ENCODE data around the gene SDK1.

SDK1 gene

GRCh38 chr7:3345699-3346481 is 44.8 kb downstream of the SDK1 start:
- DNase-seq: no peak

- DNase-seq: no peak
Measured at GRCh38 chr7:3349126-3349525, 48.1 kb downstream of the SDK1 start.

GRCh38 chr7:3356173-3356572 is 55.1 kb downstream of the SDK1 start:
- no peak for DNase-seq

- DNase-seq: no peak
Measured at GRCh38 chr7:3358991-3359390, 57.9 kb downstream of the SDK1 start.

GRCh38 chr7:3367261-3367660 is 66.2 kb downstream of the SDK1 start:
- DNase-seq: no peak

- no peak for DNase-seq
Measured at GRCh38 chr7:3370068-3370830, 69.2 kb downstream of the SDK1 start.

- DNase-seq: no peak
Measured at GRCh38 chr7:3370921-3371320, 69.9 kb downstream of the SDK1 start.

- no peak for DNase-seq
Measured at GRCh38 chr7:3371601-3372000, 70.5 kb downstream of the SDK1 start.

GRCh38 chr7:3374239-3374638 is 73.2 kb downstream of the SDK1 start:
- DNase-seq: no peak

- no peak for DNase-seq
Measured at GRCh38 chr7:3378390-3379150, 77.5 kb downstream of the SDK1 start.

GRCh38 chr7:3380034-3380433 is 79.0 kb downstream of the SDK1 start:
- DNase-seq: no peak

- no peak for DNase-seq
Measured at GRCh38 chr7:3380886-3381685, 80.0 kb downstream of the SDK1 start.

- DNase-seq: no peak
Measured at GRCh38 chr7:3386423-3387190, 85.6 kb downstream of the SDK1 start.

- no peak for DNase-seq
Measured at GRCh38 chr7:3393862-3394261, 92.8 kb downstream of the SDK1 start.

- no peak for DNase-seq
Measured at GRCh38 chr7:3397324-3397723, 96.3 kb downstream of the SDK1 start.

- no peak for DNase-seq
Measured at GRCh38 chr7:3399858-3400257, 98.8 kb downstream of the SDK1 start.

- no peak for DNase-seq
Measured at GRCh38 chr7:3404501-3404900, 103.4 kb downstream of the SDK1 start.

GRCh38 chr7:3408814-3409595 is 108.0 kb downstream of the SDK1 start:
- DNase-seq: no peak

- DNase-seq: no peak
Measured at GRCh38 chr7:3412871-3413270, 111.8 kb downstream of the SDK1 start.

- no peak for DNase-seq
Measured at GRCh38 chr7:3415861-3416312, 114.8 kb downstream of the SDK1 start.

GRCh38 chr7:3416453-3416852 is 115.4 kb downstream of the SDK1 start:
- no peak for DNase-seq
